ENCODE measurements around the gene FRMD3.
A peak's percentile ranks its signal among the peaks of the same experiment; 100 is the strongest.

FRMD3 gene

GRCh38 chr9:83472221-83472665 lies 66.0 kb downstream of the FRMD3 start:
- peak; percentile 34 for DNase-seq

GRCh38 chr9:83471241-83471640 lies 67.0 kb downstream of the FRMD3 start:
- DNase-seq: peak; percentile 78

- DNase-seq: no peak
Observed at GRCh38 chr9:83469722-83470121, 68.5 kb downstream of the FRMD3 start.

GRCh38 chr9:83468821-83469220 lies 69.4 kb downstream of the FRMD3 start:
- no peak for DNase-seq

- no peak for DNase-seq
Observed at GRCh38 chr9:83466877-83467276, 71.3 kb downstream of the FRMD3 start.

GRCh38 chr9:83466351-83466750 lies 71.8 kb downstream of the FRMD3 start:
- DNase-seq: no peak

GRCh38 chr9:83459830-83460229 lies 78.4 kb downstream of the FRMD3 start:
- no peak for DNase-seq

GRCh38 chr9:83458530-83458929 lies 79.7 kb downstream of the FRMD3 start:
- DNase-seq: no peak

- no peak for DNase-seq
Observed at GRCh38 chr9:83457005-83457404, 81.2 kb downstream of the FRMD3 start.

- DNase-seq: no peak
Observed at GRCh38 chr9:83456226-83456625, 82.0 kb downstream of the FRMD3 start.

GRCh38 chr9:83454076-83454475 lies 84.1 kb downstream of the FRMD3 start:
- DNase-seq: no peak

GRCh38 chr9:83451308-83451707 lies 86.9 kb downstream of the FRMD3 start:
- no peak for DNase-seq

GRCh38 chr9:83449983-83450382 lies 88.2 kb downstream of the FRMD3 start:
- no peak for DNase-seq

GRCh38 chr9:83449166-83449565 lies 89.0 kb downstream of the FRMD3 start:
- DNase-seq: no peak

- no peak for DNase-seq
Observed at GRCh38 chr9:83448626-83449025, 89.6 kb downstream of the FRMD3 start.

GRCh38 chr9:83447351-83447750 lies 90.8 kb downstream of the FRMD3 start:
- no peak for DNase-seq

- DNase-seq: no peak
Observed at GRCh38 chr9:83445703-83446265, 92.4 kb downstream of the FRMD3 start.

- DNase-seq: no peak
Observed at GRCh38 chr9:83444110-83444509, 94.1 kb downstream of the FRMD3 start.

GRCh38 chr9:83441390-83441789 lies 96.8 kb downstream of the FRMD3 start:
- DNase-seq: no peak

GRCh38 chr9:83440641-83441040 lies 97.6 kb downstream of the FRMD3 start:
- DNase-seq: no peak

GRCh38 chr9:83435301-83435700 lies 102.9 kb downstream of the FRMD3 start:
- no peak for DNase-seq

GRCh38 chr9:83434254-83434653 lies 103.9 kb downstream of the FRMD3 start:
- DNase-seq: no peak

GRCh38 chr9:83433846-83434245 lies 104.4 kb downstream of the FRMD3 start:
- no peak for DNase-seq

GRCh38 chr9:83432877-83433550 lies 105.2 kb downstream of the FRMD3 start:
- peak; percentile 50 for DNase-seq

- no peak for DNase-seq
Observed at GRCh38 chr9:83432104-83432627, 106.0 kb downstream of the FRMD3 start.
